ENCODE results near the gene HIGD2B.

- TF ChIP-seq POU5F1 (IDR thresholded peaks at IDR 0.05; ENCODE audit: borderline replicate concordance, low read depth, low read length, partially characterized antibody), result no peak
- TF ChIP-seq JUN (IDR thresholded peaks at IDR 0.05; ENCODE audit: borderline replicate concordance, low read depth, low read length), result no peak
- no peak for TF ChIP-seq JUN (CRISPR knock-in tag; IDR thresholded peaks at IDR 0.05; ENCODE audit: borderline replicate concordance)
- no peak for TF ChIP-seq MED1 (CRISPR knock-in tag; IDR thresholded peaks at IDR 0.05; ENCODE audit: borderline replicate concordance)
- no peak for TF ChIP-seq PREB (CRISPR knock-in tag; IDR thresholded peaks at IDR 0.05)
- TF ChIP-seq MXI1 (IDR thresholded peaks at IDR 0.05; ENCODE audit: low read depth, low read length), result no peak
- no peak for TF ChIP-seq CTCF (IDR thresholded peaks at IDR 0.05 in 2 of 3, conservative IDR thresholded peaks at IDR 0.05 in 1 of 3; ENCODE audit: insufficient read depth in 2 of 3, low read depth in 1 of 3, low read length in 3 of 3)
- no peak for TF ChIP-seq ZC3H4 (CRISPR knock-in tag; IDR thresholded peaks at IDR 0.05; ENCODE audit: borderline replicate concordance)
- no peak for TF ChIP-seq ZNF609 (CRISPR knock-in tag; IDR thresholded peaks at IDR 0.05; ENCODE audit: borderline replicate concordance)
- no peak for TF ChIP-seq PHF21A (IDR thresholded peaks at IDR 0.05; ENCODE audit: borderline replicate concordance, low read depth)
- TF ChIP-seq SIRT6 (IDR thresholded peaks at IDR 0.05; ENCODE audit: low read depth, low read length), result no peak
- no peak for TF ChIP-seq POLR2AphosphoS2 (IDR thresholded peaks at IDR 0.05; ENCODE audit: low read length)
- TF ChIP-seq NR2C2 (CRISPR knock-in tag; IDR thresholded peaks at IDR 0.05), result no peak
- no peak for TF ChIP-seq NR2C2 (tag; IDR thresholded peaks at IDR 0.05)
- no peak for TF ChIP-seq TCF7 (IDR thresholded peaks at IDR 0.05; ENCODE audit: borderline replicate concordance)
- TF ChIP-seq NFRKB (IDR thresholded peaks at IDR 0.05; ENCODE audit: low read depth), result no peak
These were observed 49.1 kb upstream of the HIGD2B start for GRCh38 chr15:72735111-72735510.

Data from K562 (cell line).